Ectodermal cell (in vitro differentiated cells): ENCODE data around the gene KPNA3.
"Not testable (repeated sequence)": the region's sequence is repeated elsewhere in the genome, so short reads cannot be mapped to it uniquely, and the experiment has no call there.

Experiments
- H3K27ac ChIP-seq: 2 replicates; pipeline ENCODE4 v1.7.0; 2013; ENCODE audit warnings: mild to moderate bottlenecking, low read depth, low read length; ENCODE audit not compliant: insufficient read depth, poor library complexity, severe bottlenecking
- H3K27me3 ChIP-seq: 2 replicates; pipeline ENCODE4 v1.7.0; 2013; ENCODE audit warnings: mild to moderate bottlenecking, low read length; ENCODE audit not compliant: insufficient read depth, control insufficient read depth, poor library complexity, severe bottlenecking
- H3K36me3 ChIP-seq: one replicate; pipeline ENCODE4 v1.7.0; 2013; ENCODE audit warnings: low read length; ENCODE audit not compliant: control insufficient read depth, insufficient read depth
- H3K4me1 ChIP-seq: one replicate; pipeline ENCODE4 v1.7.0; 2013; ENCODE audit warnings: low read length; ENCODE audit not compliant: control insufficient read depth, insufficient read depth
- H3K4me3 ChIP-seq: 2 replicates; pipeline ENCODE4 v1.7.0; 2013; ENCODE audit warnings: low read depth, low read length, control low read depth; ENCODE audit not compliant: insufficient read depth
- H3K9me3 ChIP-seq: 2 replicates; pipeline ENCODE4 v1.7.0; 2013; ENCODE audit warnings: mild to moderate bottlenecking, low read length, moderate library complexity; ENCODE audit not compliant: control insufficient read depth
- WGBS, 2 experiments: methylation state at CpG; one replicate each; pipeline ENCODE4 v1.1.7; 2013; ENCODE audit warnings: missing lambda C conversion rate in 2 of 2; 5-methylcytosine and 5-hydroxymethylcytosine counted together

KPNA3 gene

DNA sequence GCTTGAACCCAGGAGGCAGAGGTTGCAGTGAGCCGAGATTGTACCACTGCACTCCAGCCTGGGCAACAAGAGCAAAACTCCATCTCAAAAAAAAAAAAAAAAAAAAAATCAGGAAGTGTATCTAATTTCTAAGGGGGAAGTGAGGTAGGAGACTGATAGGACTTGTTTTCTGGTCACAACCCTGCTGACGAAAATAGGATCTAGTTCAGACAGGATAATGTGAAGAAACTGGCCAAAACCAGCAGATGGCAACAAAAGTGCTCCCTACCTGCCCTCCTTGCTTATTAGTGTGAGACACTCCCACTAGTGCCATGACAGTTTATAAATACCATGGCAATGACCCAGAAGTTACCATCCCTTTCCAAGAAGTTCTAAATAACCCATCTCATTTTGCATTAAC is 36.0 kb upstream of the KPNA3 start:
- 88 to 92% methylated on average over 1 of the region's 2 CpGs for WGBS, 2 experiments
- H3K36me3 ChIP-seq, result no peaks in the 10 kb centered on the region
- no peak overlapping the region for H3K27ac ChIP-seq

DNA sequence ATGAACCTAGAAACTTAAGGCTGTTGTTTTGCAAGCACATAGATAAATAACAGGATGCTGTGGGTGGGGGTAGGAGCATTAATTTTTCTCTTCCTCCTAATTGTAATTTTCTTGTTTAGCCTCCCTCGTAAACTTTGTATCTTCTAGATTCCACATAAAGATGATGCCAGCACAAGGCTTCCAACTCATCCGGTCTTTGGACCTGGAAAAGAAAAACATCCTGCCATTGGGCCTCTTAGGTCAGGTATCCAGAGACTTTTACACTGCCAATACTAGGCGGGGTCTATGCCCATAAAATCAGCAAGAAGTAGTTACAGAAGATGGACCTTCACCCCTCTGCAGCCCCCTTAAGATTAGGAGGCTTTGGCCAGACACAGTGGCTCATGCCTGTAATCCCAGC is 35.4 kb upstream of the KPNA3 start:
- H3K27ac ChIP-seq, result no peak overlapping the region
- WGBS, 2 experiments, result 89 to 95% methylated on average over 3 of the region's 3 CpGs
- H3K9me3 ChIP-seq, result no peaks in the 10 kb centered on the region
- no peaks in the 10 kb centered on the region for H3K4me1 ChIP-seq
- no peak overlapping the region for H3K4me3 ChIP-seq
- H3K27me3 ChIP-seq, result no peaks in the 10 kb centered on the region
- no peaks in the 10 kb centered on the region for H3K36me3 ChIP-seq

More for the DNA sequence above, 36.0 kb upstream of the KPNA3 start:
- no peaks in the 10 kb centered on the region for H3K27me3 ChIP-seq
- no peaks in the 10 kb centered on the region for H3K4me1 ChIP-seq
- H3K9me3 ChIP-seq, result no peaks in the 10 kb centered on the region
- H3K4me3 ChIP-seq, result no peak overlapping the region

DNA sequence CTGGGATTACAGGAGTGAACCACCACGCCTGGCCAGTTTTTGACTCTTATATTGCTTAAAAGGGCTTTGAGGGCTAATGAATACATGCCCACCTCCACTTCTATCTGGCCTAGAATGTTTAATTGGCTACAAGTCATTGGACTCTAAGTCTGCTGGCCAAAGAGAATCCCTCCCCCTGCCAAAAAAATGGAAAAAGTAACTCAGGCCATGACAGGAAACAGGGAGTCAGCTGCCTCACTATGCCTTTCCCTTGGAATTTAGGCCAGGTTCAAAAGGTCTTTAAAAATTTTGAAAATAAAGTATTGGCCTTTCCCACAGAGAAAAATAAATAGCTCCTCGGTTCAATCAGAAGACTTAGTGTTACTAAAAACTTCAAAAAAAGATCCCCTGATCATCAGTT is 34.9 kb upstream of the KPNA3 start:
- Histone ChIP-seq H3K4me1 (no peaks in the 10 kb centered on the region), H3K4me3 (no peak overlapping the region), H3K27ac (no peak overlapping the region), H3K36me3 (no peaks in the 10 kb centered on the region), H3K27me3 (no peaks in the 10 kb centered on the region), H3K9me3 (no peaks in the 10 kb centered on the region)
- WGBS, 2 experiments, result 89 to 98% methylated on average over 2 of the region's 2 CpGs

DNA sequence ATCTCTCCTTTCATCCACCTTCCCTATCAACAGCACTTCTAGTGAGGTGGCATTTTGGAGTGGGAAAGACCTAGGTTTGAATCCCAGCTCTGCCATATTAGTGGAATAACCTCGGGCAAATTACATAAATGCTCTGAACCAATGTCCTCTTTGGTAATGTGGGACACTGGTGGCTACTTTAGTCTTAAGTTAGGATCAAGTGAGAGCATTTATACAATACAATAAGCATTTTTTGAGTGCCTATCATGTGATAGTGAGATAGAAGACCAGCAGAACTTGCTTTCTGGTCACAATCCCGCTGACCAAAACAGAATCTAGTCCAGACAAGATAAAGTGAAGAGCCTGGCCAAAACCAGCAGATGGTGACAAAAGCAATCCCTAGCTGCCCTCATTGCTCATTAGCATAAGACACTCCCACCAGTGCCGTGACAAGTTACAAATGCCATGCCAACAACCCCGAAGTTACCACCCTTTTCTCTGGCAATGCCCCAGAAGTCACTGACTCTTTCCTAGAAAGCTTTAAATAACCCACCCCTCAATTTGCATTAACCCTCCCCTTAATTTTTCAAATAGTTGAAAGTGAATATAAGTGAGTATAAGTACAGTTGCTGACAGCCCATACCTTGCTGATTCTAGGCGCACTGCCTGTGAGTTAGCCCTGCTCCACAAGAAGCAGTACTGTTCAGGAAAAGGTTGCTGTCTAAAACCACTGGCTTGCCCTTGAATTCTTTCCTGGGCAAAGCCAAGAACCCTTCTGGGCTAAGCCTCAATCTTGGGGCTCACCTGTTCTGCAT is 28.9 kb upstream of the KPNA3 start:
- H3K27ac ChIP-seq, result no peak overlapping the region
- no peaks in the 10 kb centered on the region for H3K27me3 ChIP-seq
- 84 to 89% methylated on average over 5 of the region's 5 CpGs for WGBS, 2 experiments
- H3K9me3 ChIP-seq, result no peaks in the 10 kb centered on the region
- no peaks in the 10 kb centered on the region for H3K36me3 ChIP-seq
- no peaks in the 10 kb centered on the region for H3K4me1 ChIP-seq
- no peak overlapping the region for H3K4me3 ChIP-seq

DNA sequence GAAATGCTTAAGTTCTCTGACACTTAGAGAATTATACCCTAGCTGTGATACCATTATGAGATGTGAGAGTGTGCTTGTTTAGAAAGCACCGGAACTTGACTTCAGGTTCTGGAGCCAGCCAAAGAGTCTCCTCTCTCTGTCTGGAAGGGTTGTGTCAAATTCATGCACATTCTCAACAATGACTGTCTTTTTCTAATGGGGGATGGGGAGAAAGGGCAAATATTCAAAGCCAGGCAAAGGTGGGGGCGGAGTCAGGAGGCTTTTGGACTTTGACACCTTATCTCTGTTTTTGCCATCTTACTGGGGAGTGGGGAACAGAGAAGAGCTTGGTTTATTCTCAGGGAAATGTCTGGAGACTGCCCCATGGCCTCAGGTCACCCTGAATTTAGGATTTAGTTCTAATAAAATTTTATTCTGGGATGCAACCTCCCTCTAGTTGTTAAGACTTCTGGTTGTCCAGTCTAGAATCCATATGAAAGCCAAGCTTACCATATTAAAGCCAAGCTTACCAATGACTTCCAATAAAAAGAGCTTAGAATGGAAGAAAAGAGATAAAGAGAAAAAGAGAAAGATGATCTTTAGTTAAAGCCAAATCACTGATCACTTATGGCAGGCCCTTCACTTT is 28.2 kb upstream of the KPNA3 start:
- no peak overlapping the region for H3K27ac ChIP-seq
- no peaks in the 10 kb centered on the region for H3K36me3 ChIP-seq
- WGBS, 2 experiments, result 94 to 95% methylated on average over 2 of the region's 2 CpGs
- no peaks in the 10 kb centered on the region for H3K9me3 ChIP-seq
- no peak overlapping the region for H3K4me3 ChIP-seq
- H3K27me3 ChIP-seq, result no peaks in the 10 kb centered on the region
- H3K4me1 ChIP-seq, result no peaks in the 10 kb centered on the region

DNA sequence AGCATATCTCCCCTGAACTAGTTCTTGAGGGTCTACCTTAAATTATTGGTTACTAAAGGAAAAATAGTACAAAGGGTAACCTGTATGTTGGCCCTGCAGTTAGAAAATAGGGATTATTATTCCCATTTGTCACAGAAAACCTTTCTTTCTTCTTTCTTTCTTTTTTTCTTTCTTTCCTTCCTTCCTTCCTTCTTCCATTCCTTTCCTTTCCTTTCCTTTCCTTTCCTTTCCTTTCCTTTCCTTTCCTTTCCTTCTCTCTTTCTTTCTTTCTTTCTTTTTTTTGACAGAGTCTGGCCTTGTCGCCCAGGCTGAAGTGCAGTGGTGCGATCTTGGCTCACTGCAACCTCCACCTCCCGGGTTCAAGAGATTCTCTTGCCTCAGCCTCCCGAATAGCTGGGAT is 23.6 kb upstream of the KPNA3 start:
- H3K4me1 ChIP-seq, H3K9me3 ChIP-seq: not testable (repeated sequence)

DNA sequence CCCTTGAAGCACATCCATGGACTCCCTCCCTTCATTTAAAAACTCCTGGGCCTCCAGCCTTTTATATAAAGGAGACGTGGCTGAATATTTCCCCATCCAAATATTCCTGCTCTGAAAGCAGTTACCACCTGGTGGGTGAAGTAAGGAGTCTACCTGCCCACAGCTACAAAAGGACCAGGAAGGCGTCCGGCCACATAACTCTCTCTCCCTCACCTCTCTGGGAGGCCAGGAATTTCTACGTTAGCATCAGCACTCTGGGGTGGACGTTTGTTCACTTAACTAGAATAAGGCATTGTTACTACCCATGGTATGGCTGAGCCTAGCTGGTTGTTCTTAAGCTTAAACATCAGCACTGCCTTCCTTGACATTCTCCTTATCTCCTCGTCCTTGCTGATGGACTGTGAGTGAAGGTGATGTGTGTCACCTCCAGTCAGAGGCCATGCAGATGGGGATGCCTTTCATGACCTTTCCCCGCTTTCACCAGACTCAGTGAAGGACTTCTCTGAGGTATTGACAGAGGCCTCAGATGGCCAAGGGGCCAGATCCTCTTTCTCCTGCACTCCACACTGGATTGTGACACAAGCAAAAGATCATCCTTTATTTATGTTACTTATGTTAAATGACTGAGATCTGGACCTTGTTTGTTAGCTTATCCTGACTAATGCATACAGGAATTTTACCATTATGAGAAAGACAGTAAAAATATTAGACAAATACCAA is 22.2 kb upstream of the KPNA3 start:
- 86 to 90% methylated on average over 7 of the region's 7 CpGs for WGBS, 2 experiments
- Histone ChIP-seq H3K36me3 (no peaks in the 10 kb centered on the region), H3K27me3 (no peaks in the 10 kb centered on the region), H3K4me1 (no peaks in the 10 kb centered on the region), H3K9me3 (no peaks in the 10 kb centered on the region), H3K27ac (no peak overlapping the region), H3K4me3 (no peak overlapping the region)

More for the DNA sequence above, 23.6 kb upstream of the KPNA3 start:
- H3K4me3 ChIP-seq, H3K27ac ChIP-seq, H3K27me3 ChIP-seq, H3K36me3 ChIP-seq: not testable (repeated sequence)
- WGBS, 2 experiments, result 91 to 92% methylated on average over 4 of the region's 4 CpGs

DNA sequence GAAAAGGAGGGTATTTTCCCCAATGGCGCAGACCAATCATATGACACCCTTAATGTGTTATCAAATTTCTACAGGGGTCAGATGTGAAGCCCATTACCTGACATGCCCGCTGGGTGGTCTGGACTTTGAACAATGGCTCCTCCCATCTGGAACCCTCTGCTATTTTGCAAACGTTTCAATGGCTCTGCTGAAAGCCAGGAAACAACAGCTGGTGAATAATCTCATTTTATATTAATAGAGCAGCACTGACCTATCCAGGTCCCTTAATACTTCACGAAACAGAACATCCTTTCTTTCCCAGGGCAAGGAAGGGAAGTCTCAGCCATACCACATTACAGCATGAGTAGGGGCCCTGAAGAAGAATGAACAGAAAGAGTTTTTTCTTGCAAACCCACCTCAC is 20.3 kb upstream of the KPNA3 start:
- no peaks in the 10 kb centered on the region for H3K4me1 ChIP-seq
- 81 to 85% methylated on average over 4 of the region's 4 CpGs for WGBS, 2 experiments
- no peak overlapping the region for H3K27ac ChIP-seq

DNA sequence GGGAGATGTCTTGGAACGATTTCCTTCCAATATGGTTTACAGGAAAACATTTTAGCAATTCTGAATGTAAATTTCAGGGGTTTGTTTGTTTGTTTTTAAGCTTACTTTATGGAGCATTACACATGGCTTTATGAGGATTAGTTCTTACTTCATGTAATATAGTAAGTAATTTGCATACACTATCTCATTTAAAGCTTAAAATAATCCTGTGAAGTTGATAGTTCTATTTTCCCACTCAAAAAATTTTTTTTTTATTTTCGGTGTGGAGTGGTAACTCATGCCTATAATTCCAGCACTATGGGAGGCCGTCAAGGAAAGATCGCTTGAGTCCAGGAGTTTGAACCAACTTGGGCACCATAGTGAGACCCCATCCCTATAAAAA is 19.0 kb upstream of the KPNA3 start:
- whole genome bisulfite sequencing, 2 experiments, result 95 to 99% methylated on average over 4 of the region's 4 CpGs
- H3K27ac ChIP-seq, result no peak overlapping the region

More for the DNA sequence above, 20.3 kb upstream of the KPNA3 start:
- H3K36me3 ChIP-seq, result no peaks in the 10 kb centered on the region
- H3K4me3 ChIP-seq, result no peak overlapping the region
- no peaks in the 10 kb centered on the region for H3K9me3 ChIP-seq
- H3K27me3 ChIP-seq, result no peaks in the 10 kb centered on the region

More for the DNA sequence above, 19.0 kb upstream of the KPNA3 start:
- Histone ChIP-seq H3K9me3 (no peaks in the 10 kb centered on the region), H3K4me1 (no peaks in the 10 kb centered on the region), H3K27me3 (no peaks in the 10 kb centered on the region), H3K36me3 (no peaks in the 10 kb centered on the region), H3K4me3 (no peak overlapping the region)
